Body of pancreas (tissue), 4 donors: ENCODE data around the gene ISLR2.

ENCODE experiments used
- POLR2A ChIP-seq, 3 donors: fragments of 450-650 bp; IDR thresholded peaks; one replicate each; pipeline ENCODE4 v1.6.1; 2016; ENCODE audit warnings: antibody characterized with exemption in 3 of 3, mild to moderate bottlenecking in 2 of 3
- TF ChIP-seq, protein P1 (sequence below), 7 experiments: fragments of 450-650 bp in 4 of 7; fragments of 200-600 bp in 3 of 7; sonication (generic) in 3 of 7; IDR thresholded peaks; one replicate each; pipeline ENCODE4 v1.5.1; 2016 to 2019; ENCODE audit warnings: antibody characterized with exemption in 7 of 7

GRCh38 chr15:74121858-74122257 lies 8.5 kb upstream of the ISLR2 start:
- TF ChIP-seq, protein P1, sequence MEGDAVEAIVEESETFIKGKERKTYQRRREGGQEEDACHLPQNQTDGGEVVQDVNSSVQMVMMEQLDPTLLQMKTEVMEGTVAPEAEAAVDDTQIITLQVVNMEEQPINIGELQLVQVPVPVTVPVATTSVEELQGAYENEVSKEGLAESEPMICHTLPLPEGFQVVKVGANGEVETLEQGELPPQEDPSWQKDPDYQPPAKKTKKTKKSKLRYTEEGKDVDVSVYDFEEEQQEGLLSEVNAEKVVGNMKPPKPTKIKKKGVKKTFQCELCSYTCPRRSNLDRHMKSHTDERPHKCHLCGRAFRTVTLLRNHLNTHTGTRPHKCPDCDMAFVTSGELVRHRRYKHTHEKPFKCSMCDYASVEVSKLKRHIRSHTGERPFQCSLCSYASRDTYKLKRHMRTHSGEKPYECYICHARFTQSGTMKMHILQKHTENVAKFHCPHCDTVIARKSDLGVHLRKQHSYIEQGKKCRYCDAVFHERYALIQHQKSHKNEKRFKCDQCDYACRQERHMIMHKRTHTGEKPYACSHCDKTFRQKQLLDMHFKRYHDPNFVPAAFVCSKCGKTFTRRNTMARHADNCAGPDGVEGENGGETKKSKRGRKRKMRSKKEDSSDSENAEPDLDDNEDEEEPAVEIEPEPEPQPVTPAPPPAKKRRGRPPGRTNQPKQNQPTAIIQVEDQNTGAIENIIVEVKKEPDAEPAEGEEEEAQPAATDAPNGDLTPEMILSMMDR (IDR thresholded peaks at IDR 0.05): no peak
- no peak for TF ChIP-seq POLR2A (IDR thresholded peaks at IDR 0.05)
